Endothelial cell of umbilical vein (primary cell): ENCODE measurements around the gene LRTM2. TPM values are rescaled to one million over a fixed set of nuclear protein-coding genes. Genes with fewer than 3 reads are reported as not detected.

Experiments
- BruUV-seq: library from RNA; stranded (reverse); fragments of 400-500 nt; replicated peaks from 2 replicates; lab custom pipeline; 2021; lab: Mats Ljungman, UMichigan
- CTCF ChIA-PET: fragments of 300-600, 350-600 bp; sonication (Branson Sonifier 250); formaldehyde crosslinking; loops from one replicate; lab custom pipeline; 2021; ENCODE audit warnings: antibody characterized with exemption, inconsistent platforms; lab: Charles Lee
- POLR2A ChIA-PET: fragments of 300-600, 350-600 bp; sonication (Branson Sonifier 250); formaldehyde crosslinking; loops from one replicate; lab custom pipeline; 2021; ENCODE audit warnings: antibody characterized with exemption, inconsistent platforms; lab: Charles Lee
- DNase-seq: peaks from one replicate; pipeline ENCODE4 v3.0.0-alpha.2; 2011; ENCODE audit warnings: low read depth, low spot score
- FAIRE-seq: peaks from 2 replicates; lab custom pipeline; 2011; peaks lifted over from hg19 to GRCh38; lab: Jason Lieb, UNC
- H2AFZ ChIP-seq: 2 replicates; pipeline ENCODE4 v1.6.0; 2012; ENCODE audit warnings: low read depth, low read length, control low read depth, inconsistent platforms
- H3K27ac ChIP-seq: 2 replicates; pipeline ENCODE4 v1.5.1; 2011; ENCODE audit warnings: low read depth, mild to moderate bottlenecking, control low read depth, low read length, moderate library complexity; ENCODE audit not compliant: insufficient read depth
- H3K27me3 ChIP-seq, 2 experiments: 2 replicates each; pipeline versions ENCODE4 v1.6.0 to v1.6.1; 2011; ENCODE audit warnings: low read length in 2 of 2, mixed read lengths in 1 of 2; ENCODE audit not compliant: control insufficient read depth in 2 of 2, insufficient read depth in 2 of 2
- H3K36me3 ChIP-seq, 2 experiments: 2 replicates in 1 of 2; 3 replicates in 1 of 2; pipeline ENCODE4 v1.5.1; 2011; ENCODE audit warnings: low read length in 2 of 2, mild to moderate bottlenecking in 1 of 2, moderate library complexity in 1 of 2; ENCODE audit not compliant: control insufficient read depth in 2 of 2, insufficient read depth in 2 of 2; ENCODE audit errors: extremely low read depth in 1 of 2
- H3K4me1 ChIP-seq: 3 replicates; pipeline ENCODE4 v1.5.1; 2011; ENCODE audit warnings: mild to moderate bottlenecking, low read length; ENCODE audit not compliant: control insufficient read depth, insufficient read depth; ENCODE audit errors: extremely low read depth
- H3K4me2 ChIP-seq: 2 replicates; pipeline ENCODE4 v1.6.1; 2011; ENCODE audit warnings: low read length, control low read depth, mixed read lengths; ENCODE audit not compliant: insufficient read depth
- H3K4me3 ChIP-seq, 3 experiments: fragments of 200-600 bp in 1 of 3; sonication (generic), shearing (Covaris generic) in 1 of 3; replicated peaks in 1 of 3; 2 replicates each; pipeline ENCODE4 v1.5.1; 2011 to 2016; ENCODE audit warnings: control low read depth in 3 of 3, low read length in 3 of 3, mild to moderate bottlenecking in 2 of 3, inconsistent platforms in 1 of 3, low read depth in 1 of 3, moderate library complexity in 1 of 3; ENCODE audit not compliant: insufficient read depth in 1 of 3
- H3K79me2 ChIP-seq: 2 replicates; pipeline ENCODE4 v1.6.0; 2012; ENCODE audit warnings: low read length, inconsistent platforms; ENCODE audit not compliant: control insufficient read depth, insufficient read depth
- H3K9ac ChIP-seq: replicated peaks from 2 replicates; pipeline ENCODE3; 2011; ENCODE audit warnings: low read length, control low read depth; ENCODE audit not compliant: insufficient read depth; ENCODE audit errors: extremely low read depth
- H3K9me1 ChIP-seq: replicated peaks from 3 replicates; pipeline ENCODE4 v1.6.0; 2011; ENCODE audit warnings: mild to moderate bottlenecking, low read length; ENCODE audit not compliant: control insufficient read depth, insufficient read depth; ENCODE audit errors: extremely low read depth
- H3K9me3 ChIP-seq: replicated peaks from 2 replicates; pipeline ENCODE4 v1.5.1; 2012; ENCODE audit warnings: low read length, inconsistent platforms; ENCODE audit not compliant: control insufficient read depth, insufficient read depth
- H4K20me1 ChIP-seq: replicated peaks from 2 replicates; pipeline ENCODE3; 2011; ENCODE audit warnings: mild to moderate bottlenecking, low read length; ENCODE audit not compliant: control insufficient read depth, insufficient read depth; ENCODE audit errors: extremely low read depth
- EZH2 ChIP-seq: IDR thresholded peaks from 2 replicates; pipeline ENCODE4 v1.6.1; 2012; ENCODE audit warnings: borderline replicate concordance, low read depth, mild to moderate bottlenecking, moderate library complexity, low read length, inconsistent platforms; ENCODE audit not compliant: severe bottlenecking
- FOS ChIP-seq: IDR thresholded peaks from 2 replicates; pipeline ENCODE4 v1.6.1; 2011; ENCODE audit warnings: mild to moderate bottlenecking, low read length, moderate library complexity, borderline replicate concordance; ENCODE audit not compliant: insufficient read depth
- GATA2 ChIP-seq: IDR thresholded peaks from 2 replicates; pipeline ENCODE4 v1.7.0; 2011; ENCODE audit warnings: low read depth, mild to moderate bottlenecking, moderate library complexity, mixed read lengths, low read length; ENCODE audit not compliant: insufficient read length, insufficient read depth
- JUN ChIP-seq: IDR thresholded peaks from 2 replicates; pipeline ENCODE4 v1.6.1; 2011; ENCODE audit warnings: borderline replicate concordance, low read depth; ENCODE audit not compliant: insufficient read length, insufficient read depth
- POLR2AphosphoS5 ChIP-seq: IDR thresholded peaks from 2 replicates; pipeline ENCODE4 v1.6.1; 2012; ENCODE audit warnings: low read depth, mild to moderate bottlenecking, control low read depth, low read length, moderate library complexity; ENCODE audit not compliant: insufficient read depth
- dilution Hi-C: fragments of 300-500 bp; cut with MboI; formaldehyde crosslinking; loops from one replicate; pipeline ENCODE4 v1.15.0; 2019; ENCODE audit warnings: low sequenced_read_pairs; ENCODE audit not compliant: extremely low pct_ligation_motif_present
- intact Hi-C: fragments of 100-400 bp; cut with micrococcal nuclease; formaldehyde crosslinking; loops from one replicate; pipeline ENCODE4 v1.10.0; 2022
- polyA plus RNA-seq, 4 experiments: library from polyadenylated mRNA; depleted of rRNA in 3 of 4; stranded (reverse) in 3 of 4; unstranded in 1 of 4; fragments of >200 nt; gene quantifications; 2 replicates each; pipeline versions ENCODE4 v1.2.1 to v1.2.3, GENCODE V29; 2011 to 2012; ENCODE audit warnings: missing spikeins in 1 of 4
- total RNA-seq: library from RNA; stranded (reverse); gene quantifications from 2 replicates; pipeline ENCODE4 v1.2.3, GENCODE V29; 2021
- TF ChIP-seq, protein P1 (sequence below): IDR thresholded peaks from 2 replicates; pipeline ENCODE4 v1.6.1; 2011; ENCODE audit not compliant: insufficient read depth, insufficient read length

Gene LRTM2
- total and polyA plus RNA-seq, 2 donors (not counting 3 experiments of a cell fraction or from before 2014, with no cell fraction given): not detected

DNA sequence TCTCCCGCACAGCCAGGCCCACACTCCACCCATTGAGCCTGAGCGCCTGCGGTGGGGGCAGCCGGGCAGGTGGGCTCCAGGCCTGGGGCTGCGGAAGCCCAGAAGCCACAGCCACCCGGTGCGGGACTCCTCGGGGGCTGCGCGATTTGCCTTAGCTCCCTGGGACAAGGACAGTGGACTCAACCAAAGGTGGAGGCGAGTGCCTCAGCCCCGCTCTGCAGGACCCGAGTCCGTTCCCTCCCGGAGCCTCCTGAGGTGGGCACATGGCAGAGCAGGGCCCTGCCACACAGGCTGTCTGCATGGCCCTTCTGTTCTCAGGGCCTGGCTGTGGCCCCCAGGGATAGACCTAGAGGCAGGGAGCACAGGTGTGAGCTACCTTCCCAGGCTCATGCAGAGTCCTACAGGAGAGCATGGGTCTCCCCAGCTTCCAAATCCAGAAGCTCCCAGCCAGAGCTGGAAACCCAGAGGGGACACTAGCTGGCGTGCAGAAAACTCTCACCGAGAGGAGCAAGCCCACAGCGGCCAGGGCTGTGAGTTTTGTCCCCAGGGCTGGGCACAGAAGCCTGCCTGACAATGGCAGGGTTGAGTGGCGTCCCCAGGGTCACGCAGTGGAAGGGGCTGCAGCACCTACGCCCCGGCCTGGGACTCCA is 22.2 kb upstream of the LRTM2 start:
- dilution Hi-C loops: no loop called here
- Histone ChIP-seq H3K9ac (no peak overlapping the region), H3K27ac (no peak overlapping the region), H4K20me1 (no peaks in the 10 kb centered on the region), H3K27me3 (no peaks in the 10 kb centered on the region), H3K36me3 (no peaks in the 10 kb centered on the region), H3K4me3 (no peak overlapping the region), H2AFZ (no peak overlapping the region), H3K9me3 (no peaks in the 10 kb centered on the region), H3K79me2 (no peaks in the 10 kb centered on the region), H3K9me1 (no peaks in the 10 kb centered on the region), H3K4me1 (peaks cover 12% of the 10 kb centered on the region), H3K4me2 (no peak overlapping the region)
- no peak for DNase-seq
- TF ChIP-seq JUN (no peak), GATA2 (no peak), FOS (no peak)
- TF ChIP-seq, protein P1, sequence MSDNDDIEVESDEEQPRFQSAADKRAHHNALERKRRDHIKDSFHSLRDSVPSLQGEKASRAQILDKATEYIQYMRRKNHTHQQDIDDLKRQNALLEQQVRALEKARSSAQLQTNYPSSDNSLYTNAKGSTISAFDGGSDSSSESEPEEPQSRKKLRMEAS: no peak
- ChIA-PET CTCF (interaction anchor here (1.1 to 5.5 kb wide), 3 partner anchors 14 to 145 kb away, joined by 3 to 87 read pairs (median 4); no protein-coding TSS in a partner anchor), POLR2A (no interaction called here)
- BruUV-seq: no TSS peak
- intact Hi-C loops: loop anchor here (2.0 kb wide), 1 partner anchor 237 kb away; no protein-coding TSS in a partner anchor
- FAIRE-seq: no peak

DNA sequence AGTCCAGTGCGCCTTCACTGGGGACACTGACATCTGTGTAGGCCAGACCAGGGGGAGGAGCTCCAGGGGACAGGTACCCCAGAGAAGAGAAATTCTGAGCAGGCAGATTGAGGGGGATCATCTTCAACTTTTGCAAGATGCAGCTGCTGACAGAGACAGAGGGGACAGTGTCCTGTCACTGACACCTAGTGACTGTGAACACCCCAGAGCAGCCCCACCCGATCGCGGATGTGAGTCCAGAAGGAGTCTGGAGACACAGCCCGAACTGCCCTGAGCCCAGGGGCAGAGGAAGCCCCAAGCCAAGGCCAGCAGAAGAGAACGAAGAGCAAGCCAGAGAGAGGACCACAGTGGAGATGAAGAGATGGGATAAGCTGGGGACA is 21.7 kb upstream of the LRTM2 start:
- no peak overlapping the region for H3K9ac ChIP-seq
- ChIA-PET CTCF (interaction anchor here (1.1 to 5.5 kb wide), 3 partner anchors 13 to 146 kb away, joined by 3 to 87 read pairs (median 4); no protein-coding TSS in a partner anchor), POLR2A (no interaction called here)
- no peaks in the 10 kb centered on the region for H3K27me3 ChIP-seq
- H3K36me3 ChIP-seq: no peaks in the 10 kb centered on the region
- no peak overlapping the region for H3K27ac ChIP-seq
- H3K9me3 ChIP-seq: no peaks in the 10 kb centered on the region
- DNase-seq (no peak), FAIRE-seq (no peak)
- H4K20me1 ChIP-seq: no peaks in the 10 kb centered on the region
- dilution Hi-C loops (no loop called here), intact Hi-C loops (no loop called here)
- peaks cover 12% of the 10 kb centered on the region for H3K4me1 ChIP-seq
- H3K9me1 ChIP-seq: no peaks in the 10 kb centered on the region
- TF ChIP-seq JUN (no peak), EZH2 (no peak), FOS (no peak), POLR2AphosphoS5 (no peak), GATA2 (no peak)
- TF ChIP-seq, protein P1: no peak
- H3K4me3 ChIP-seq: no peak overlapping the region
- no peak overlapping the region for H3K4me2 ChIP-seq
- no peak overlapping the region for H2AFZ ChIP-seq
- H3K79me2 ChIP-seq: no peaks in the 10 kb centered on the region
- no TSS peak for BruUV-seq
